SU-DHL-6 (cell line): ENCODE data around the gene PTH2.
"Not testable (repeated sequence)": the region's sequence is repeated elsewhere in the genome, so short reads cannot be mapped to it uniquely, and the experiment has no call there.

Experiments used
- H2AFZ ChIP-seq: fragments of 200-600 bp; sonication (generic); 2 replicates; pipeline ENCODE4 v1.6.1; 2014; ENCODE audit warnings: low read depth, mild to moderate bottlenecking, moderate library complexity, mixed read lengths, antibody characterized with exemption, low read length; ENCODE audit not compliant: severe bottlenecking
- H3F3A ChIP-seq: fragments of 200-600 bp; shearing (Covaris generic); 2 replicates; pipeline ENCODE4 v1.6.0; 2016; ENCODE audit warnings: antibody characterized with exemption, mild to moderate bottlenecking; ENCODE audit not compliant: insufficient read depth
- H3K27ac ChIP-seq: fragments of 200-600 bp; sonication (generic); 2 replicates; pipeline ENCODE4 v1.5.1; 2016; ENCODE audit warnings: low read depth, mild to moderate bottlenecking, low read length, moderate library complexity, mixed read lengths
- H3K27me3 ChIP-seq: fragments of 200-600 bp; sonication (generic), shearing (Covaris generic); 2 replicates; pipeline ENCODE4 v1.6.0; 2014; ENCODE audit warnings: mild to moderate bottlenecking, low read length
- H3K36me3 ChIP-seq: fragments of 200-600 bp; sonication (generic); 2 replicates; pipeline ENCODE4 v1.6.1; 2014; ENCODE audit warnings: mild to moderate bottlenecking, low read length, mixed read lengths
- H3K4me2 ChIP-seq: fragments of 300-600, 200-600 bp; shearing (Covaris generic), sonication (generic); 2 replicates; pipeline ENCODE4 v1.6.0; 2014; ENCODE audit warnings: low read length, low read depth, mild to moderate bottlenecking; ENCODE audit not compliant: poor library complexity, severe bottlenecking
- H3K4me3 ChIP-seq: fragments of 200-600 bp; sonication (generic); 2 replicates; pipeline ENCODE4 v1.5.1; 2014; ENCODE audit warnings: antibody characterized with exemption, low read length, mild to moderate bottlenecking, mixed read lengths; ENCODE audit not compliant: insufficient read depth, poor library complexity, severe bottlenecking
- H3K79me2 ChIP-seq: fragments of 200-600 bp; sonication (generic); 2 replicates; pipeline ENCODE4 v1.6.1; 2014; ENCODE audit warnings: mild to moderate bottlenecking, low read length, moderate library complexity; ENCODE audit not compliant: insufficient read depth
- H3K9ac ChIP-seq: fragments of 200-600 bp; sonication (generic); 2 replicates; pipeline ENCODE4 v1.7.0; 2014; ENCODE audit warnings: mild to moderate bottlenecking, low read length
- H3K9me2 ChIP-seq: fragments of 200-600 bp; sonication (generic); replicated peaks from 2 replicates; pipeline ENCODE4 v1.6.1; 2014; ENCODE audit warnings: low read length; ENCODE audit not compliant: insufficient read depth
- H3K9me3 ChIP-seq: fragments of 200-600 bp; sonication (generic); 2 replicates; pipeline ENCODE4 v1.6.1; 2014; ENCODE audit warnings: low read length, mixed read lengths; ENCODE audit not compliant: insufficient read depth
- H4K20me1 ChIP-seq: fragments of 200-600 bp; sonication (generic); 2 replicates; pipeline ENCODE4 v1.6.1; 2014; ENCODE audit warnings: low read depth, mild to moderate bottlenecking, antibody characterized with exemption, low read length, moderate library complexity, mixed read lengths
- CTCF ChIP-seq: fragments of 200-600 bp; sonication (generic); IDR thresholded peaks from one replicate; pipeline ENCODE4 v1.5.1; 2017; ENCODE audit warnings: antibody characterized with exemption, mild to moderate bottlenecking, low read length, moderate library complexity; ENCODE audit not compliant: insufficient read depth, poor library complexity, severe bottlenecking
- EZH2phosphoT487 ChIP-seq: fragments of 200-600 bp; sonication (generic), shearing (Covaris generic); conservative IDR thresholded peaks from 2 replicates; pipeline ENCODE4 v1.6.1; 2018; ENCODE audit warnings: mild to moderate bottlenecking, antibody characterized with exemption, low read length, moderate library complexity, mixed read lengths

The PTH2 gene

GRCh38 chr19:49448432-49448786 is 25.2 kb upstream of the PTH2 start:
- Histone ChIP-seq H3F3A (peaks cover 20% of the 10 kb centered on the region), H4K20me1 (no peaks in the 10 kb centered on the region), H3K4me2 (no peak overlapping the region), H3K27ac (no peak overlapping the region), H2AFZ (no peak overlapping the region), H3K9me3 (no peaks in the 10 kb centered on the region), H3K36me3 (no peaks in the 10 kb centered on the region), H3K27me3 (no peaks in the 10 kb centered on the region), H3K9me2 (no peaks in the 10 kb centered on the region), H3K9ac (no peak overlapping the region), H3K79me2 (peaks cover 17% of the 10 kb centered on the region), H3K4me3 (no peak overlapping the region)
- TF ChIP-seq CTCF, result no peak
- no peak for TF ChIP-seq EZH2phosphoT487

- Histone ChIP-seq H2AFZ (no peak overlapping the region), H3K36me3 (no peaks in the 10 kb centered on the region), H3K9ac (no peak overlapping the region), H3K27me3 (no peaks in the 10 kb centered on the region), H3K4me3 (no peak overlapping the region), H3K79me2 (peaks cover 17% of the 10 kb centered on the region), H3K9me2 (no peaks in the 10 kb centered on the region), H3K27ac (no peak overlapping the region), H3K4me2 (no peak overlapping the region), H3K9me3 (no peaks in the 10 kb centered on the region), H3F3A (peaks cover 14% of the 10 kb centered on the region), H4K20me1 (no peaks in the 10 kb centered on the region)
- TF ChIP-seq EZH2phosphoT487 (no peak), CTCF (no peak)
Observed at GRCh38 chr19:49447485-49448431, 24.5 kb upstream of the PTH2 start.

GRCh38 chr19:49445997-49446396 is 22.8 kb upstream of the PTH2 start:
- no peak overlapping the region for H2AFZ ChIP-seq
- H3K4me3 ChIP-seq, result no peak overlapping the region
- H3K4me2 ChIP-seq, result no peak overlapping the region
- no peaks in the 10 kb centered on the region for H3K27me3 ChIP-seq
- no peak for TF ChIP-seq EZH2phosphoT487
- no peak for TF ChIP-seq CTCF
- peaks cover 11% of the 10 kb centered on the region for H3K79me2 ChIP-seq
- H3K36me3 ChIP-seq, result no peaks in the 10 kb centered on the region
- 0 out of 2 replicates have a peak, but pooled peaks cover 5% of the 10 kb centered on the region for H3F3A ChIP-seq
- no peaks in the 10 kb centered on the region for H3K9me2 ChIP-seq
- H3K27ac ChIP-seq, result no peak overlapping the region
- H3K9me3 ChIP-seq, result no peaks in the 10 kb centered on the region
- no peaks in the 10 kb centered on the region for H4K20me1 ChIP-seq
- no peak overlapping the region for H3K9ac ChIP-seq

- H2AFZ ChIP-seq, H3K9ac ChIP-seq, H4K20me1 ChIP-seq, H3K36me3 ChIP-seq, H3K27me3 ChIP-seq, H3K79me2 ChIP-seq, H3K4me3 ChIP-seq, H3F3A ChIP-seq, H3K27ac ChIP-seq, H3K9me3 ChIP-seq, H3K9me2 ChIP-seq: not testable (repeated sequence)
- H3K4me2 ChIP-seq, result peak overlapping the region; percentile 33
Observed at GRCh38 chr19:49444100-49444700, 21.0 kb upstream of the PTH2 start.
